Measurements from ENCODE around the gene GID8. TPM values are rescaled to one million over a fixed set of nuclear protein-coding genes. Genes with fewer than 3 reads are reported as not detected.

GID8 gene
- total and polyA plus RNA-seq, 2 experiments from 2014 or later: 17.6 to 31.0 TPM

GRCh38 chr20:62972845-62973745 lies 35.1 kb downstream of the GID8 start:
- no peaks in the 10 kb centered on the region for H3K79me2 ChIP-seq (ENCODE audit: insufficient read depth)
- H3K4me3 ChIP-seq: peak overlapping the region; percentile 54; the same call in 1 of the 2 replicates
- H3K36me3 ChIP-seq (ENCODE audit: low read depth): no peaks in the 10 kb centered on the region
- H3K27me3 ChIP-seq (replicated peaks; ENCODE audit: insufficient read depth): peaks cover 32% of the 10 kb centered on the region
- no peak for TF ChIP-seq EZH2phosphoT487 (IDR thresholded peaks at IDR 0.05; ENCODE audit: insufficient read depth, low read depth)
- TF ChIP-seq EZH2 (IDR thresholded peaks at IDR 0.05; ENCODE audit: insufficient read depth, poor library complexity, severe bottlenecking): peak; percentile 12
- in situ Hi-C loops (cut with MboI): no loop called here
- H4K20me1 ChIP-seq (ENCODE audit: insufficient read depth): no peaks in the 10 kb centered on the region
- DNase-seq: no peak
- peak overlapping the region; percentile 38; the same call in 1 of the 2 replicates for H2AFZ ChIP-seq
- H3K27ac ChIP-seq: no peak overlapping the region
- no peaks in the 10 kb centered on the region for H3F3A ChIP-seq (ENCODE audit: insufficient read depth)
- no peak overlapping the region for H3K4me2 ChIP-seq (ENCODE audit: unreplicated experiment)
- H3K9me2 ChIP-seq (ENCODE audit: insufficient read depth): no peaks in the 10 kb centered on the region
- 16 to 19% methylated on average over 32 to 48 of the region's 48 CpGs for WGBS, 2 experiments (ENCODE audit: low coverage in 1 of 2, low lambda C conversion rate in 2 of 2, missing lambda C conversion rate in 2 of 2)
- no peaks in the 10 kb centered on the region for H3K4me1 ChIP-seq (ENCODE audit: insufficient read depth)
- no peak overlapping the region for H3K9ac ChIP-seq
- H3K9me3 ChIP-seq (ENCODE audit: low read depth): no peaks in the 10 kb centered on the region

DNA sequence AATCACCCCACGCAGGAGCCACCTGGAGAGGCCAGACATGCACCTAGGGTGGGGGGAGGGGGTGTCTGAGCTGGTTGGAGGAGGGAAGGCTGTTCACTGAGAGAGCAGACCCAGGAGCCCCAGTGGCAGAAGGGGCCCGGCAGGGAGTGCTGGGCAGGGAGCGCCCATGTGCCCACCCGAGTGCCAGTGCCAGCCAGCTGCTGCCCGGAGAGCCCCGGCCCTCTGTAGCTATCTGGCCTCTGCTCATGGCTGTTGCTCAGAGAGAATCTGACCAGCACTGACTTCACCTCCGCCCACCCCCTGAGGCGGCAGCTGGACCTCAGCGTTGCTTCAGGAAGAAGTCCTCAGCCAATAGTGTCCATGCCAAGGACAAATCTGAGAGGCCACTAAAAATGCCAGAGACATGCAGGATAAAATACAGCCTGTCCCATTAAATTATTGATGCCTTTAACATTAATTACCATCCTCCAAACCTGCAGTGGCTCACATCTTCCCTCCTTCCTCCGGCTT lies 37.4 kb downstream of the GID8 start:
- H3K4me2 ChIP-seq (ENCODE audit: unreplicated experiment): no peak overlapping the region
- H2AFZ ChIP-seq: no peak overlapping the region
- no peaks in the 10 kb centered on the region for H3K36me3 ChIP-seq (ENCODE audit: low read depth)
- no peaks in the 10 kb centered on the region for H3K4me1 ChIP-seq (ENCODE audit: insufficient read depth)
- no peaks in the 10 kb centered on the region for H3K79me2 ChIP-seq (ENCODE audit: insufficient read depth)
- H4K20me1 ChIP-seq (ENCODE audit: insufficient read depth): no peaks in the 10 kb centered on the region
- no peaks in the 10 kb centered on the region for H3F3A ChIP-seq (ENCODE audit: insufficient read depth)
- no peak overlapping the region for H3K9ac ChIP-seq
- peaks cover 46% of the 10 kb centered on the region for H3K27me3 ChIP-seq (replicated peaks; ENCODE audit: insufficient read depth)
- no peaks in the 10 kb centered on the region for H3K9me3 ChIP-seq (ENCODE audit: low read depth)
- in situ Hi-C loops (cut with MboI): no loop called here
- no peak overlapping the region for H3K27ac ChIP-seq
- WGBS, 2 experiments (ENCODE audit: low coverage in 1 of 2, low lambda C conversion rate in 2 of 2, missing lambda C conversion rate in 2 of 2): 59 to 61% methylated on average over 8 to 9 of the region's 10 CpGs
- DNase-seq: no peak
- no peak overlapping the region for H3K4me3 ChIP-seq
- no peaks in the 10 kb centered on the region for H3K9me2 ChIP-seq (ENCODE audit: insufficient read depth)
- no peak for TF ChIP-seq EZH2 (IDR thresholded peaks at IDR 0.05; ENCODE audit: insufficient read depth, poor library complexity, severe bottlenecking)
- no peak for TF ChIP-seq EZH2phosphoT487 (IDR thresholded peaks at IDR 0.05; ENCODE audit: insufficient read depth, low read depth)

- Histone ChIP-seq H2AFZ (no peak overlapping the region), H3K4me3 (no peak overlapping the region), H3F3A (ENCODE audit: insufficient read depth) (no peaks in the 10 kb centered on the region), H3K79me2 (ENCODE audit: insufficient read depth) (no peaks in the 10 kb centered on the region), H3K4me1 (ENCODE audit: insufficient read depth) (no peaks in the 10 kb centered on the region), H3K36me3 (ENCODE audit: low read depth) (no peaks in the 10 kb centered on the region), H3K9me3 (ENCODE audit: low read depth) (no peaks in the 10 kb centered on the region), H3K9me2 (ENCODE audit: insufficient read depth) (no peaks in the 10 kb centered on the region), H3K9ac (no peak overlapping the region), H3K27ac (no peak overlapping the region), H3K27me3 (replicated peaks; ENCODE audit: insufficient read depth) (peaks cover 52% of the 10 kb centered on the region), H3K4me2 (ENCODE audit: unreplicated experiment) (no peak overlapping the region), H4K20me1 (ENCODE audit: insufficient read depth) (no peaks in the 10 kb centered on the region)
- TF ChIP-seq EZH2phosphoT487 (IDR thresholded peaks at IDR 0.05; ENCODE audit: insufficient read depth, low read depth) (no peak), EZH2 (IDR thresholded peaks at IDR 0.05; ENCODE audit: insufficient read depth, poor library complexity, severe bottlenecking) (no peak)
- no peak for DNase-seq
- in situ Hi-C loops (cut with MboI): no loop called here
- 57 to 67% methylated on average over 6 to 9 of the region's 9 CpGs for WGBS, 2 experiments (ENCODE audit: low coverage in 1 of 2, low lambda C conversion rate in 2 of 2, missing lambda C conversion rate in 2 of 2)
Observed at GRCh38 chr20:62975812-62976508, 38.0 kb downstream of the GID8 start.

DNA sequence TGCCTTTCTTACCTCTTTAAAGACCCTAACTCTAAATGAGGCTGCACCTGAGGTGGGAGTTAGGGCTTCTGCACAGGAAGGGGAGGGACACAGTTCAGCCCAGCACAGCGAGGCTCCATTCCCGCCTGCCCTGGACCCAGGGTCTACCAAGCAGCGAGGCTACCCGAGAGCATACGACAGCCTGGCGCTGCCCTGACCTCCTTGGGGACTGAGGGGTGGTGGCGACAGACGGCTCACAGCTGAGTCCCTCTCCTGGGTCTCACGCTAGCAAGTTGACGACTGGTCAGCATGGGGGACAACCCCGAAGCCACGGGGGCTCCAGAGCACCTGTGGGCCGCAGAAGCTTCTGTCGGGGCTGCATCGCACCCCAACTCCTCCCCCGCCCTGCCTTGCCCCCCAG lies 38.9 kb downstream of the GID8 start:
- Histone ChIP-seq H4K20me1 (ENCODE audit: insufficient read depth) (no peaks in the 10 kb centered on the region), H3K4me3 (no peak overlapping the region), H3K36me3 (ENCODE audit: low read depth) (no peaks in the 10 kb centered on the region), H3K79me2 (ENCODE audit: insufficient read depth) (no peaks in the 10 kb centered on the region), H3K9ac (no peak overlapping the region), H3K4me1 (ENCODE audit: insufficient read depth) (no peaks in the 10 kb centered on the region), H3K9me2 (ENCODE audit: insufficient read depth) (no peaks in the 10 kb centered on the region), H3K9me3 (ENCODE audit: low read depth) (no peaks in the 10 kb centered on the region), H3K4me2 (ENCODE audit: unreplicated experiment) (no peak overlapping the region), H3K27ac (no peak overlapping the region), H2AFZ (no peak overlapping the region), H3K27me3 (replicated peaks; ENCODE audit: insufficient read depth) (peaks cover 53% of the 10 kb centered on the region), H3F3A (ENCODE audit: insufficient read depth) (no peaks in the 10 kb centered on the region)
- DNase-seq: no peak
- no peak for TF ChIP-seq EZH2phosphoT487 (IDR thresholded peaks at IDR 0.05; ENCODE audit: insufficient read depth, low read depth)
- TF ChIP-seq EZH2 (IDR thresholded peaks at IDR 0.05; ENCODE audit: insufficient read depth, poor library complexity, severe bottlenecking): no peak
- WGBS, 2 experiments (ENCODE audit: low coverage in 1 of 2, low lambda C conversion rate in 2 of 2, missing lambda C conversion rate in 2 of 2): 65 to 75% methylated on average over 6 to 16 of the region's 16 CpGs
- in situ Hi-C loops (cut with MboI): no loop called here

All from GM23248 (cell line).